HG03342 (cell line): ENCODE data around the gene RAET1G.
"Not testable (repeated sequence)": the region's sequence is repeated elsewhere in the genome, so short reads cannot be mapped to it uniquely, and the experiment has no call there.

ENCODE experiments used
- ATAC-seq: cut with Tn5 transposase; IDR thresholded peaks from one replicate; pipeline ENCODE4 v1.9.1; 2021; ENCODE audit warnings: mild to moderate bottlenecking, moderate library complexity; ENCODE audit not compliant: unreplicated experiment

Gene RAET1G

DNA sequence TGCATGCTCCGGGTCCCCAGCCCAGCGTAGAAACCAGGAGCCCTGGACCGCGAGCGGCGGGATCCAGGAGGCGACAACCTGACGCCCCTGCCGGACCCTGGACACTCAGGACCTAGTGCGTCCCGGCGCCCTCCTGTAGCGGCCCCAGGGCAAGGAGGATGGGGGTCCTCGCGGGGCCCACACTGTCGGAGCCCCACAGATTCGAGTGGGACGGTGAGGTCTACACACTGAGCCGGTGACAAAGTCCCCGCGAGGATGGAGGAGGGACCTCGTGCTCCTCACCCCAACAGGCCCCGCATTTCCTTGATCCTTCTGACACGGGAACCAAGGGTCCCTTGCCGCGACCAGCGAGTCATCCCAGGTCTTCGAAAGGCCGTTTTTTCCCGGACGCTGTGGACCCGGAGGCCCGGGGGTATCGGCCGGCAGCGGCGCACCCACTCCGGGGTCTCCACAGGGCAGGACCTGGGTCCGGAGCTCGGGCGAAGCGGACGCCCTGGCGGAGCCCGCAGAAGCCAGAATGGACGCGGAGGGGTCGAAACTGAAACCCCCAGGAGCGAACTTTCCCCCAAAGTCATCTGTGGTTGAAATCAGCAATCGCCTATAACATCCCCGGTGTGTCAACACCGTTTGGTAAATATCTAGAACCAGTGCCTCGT lies 31.5 kb upstream of the RAET1G start:
- ATAC-seq: not testable (repeated sequence)

DNA sequence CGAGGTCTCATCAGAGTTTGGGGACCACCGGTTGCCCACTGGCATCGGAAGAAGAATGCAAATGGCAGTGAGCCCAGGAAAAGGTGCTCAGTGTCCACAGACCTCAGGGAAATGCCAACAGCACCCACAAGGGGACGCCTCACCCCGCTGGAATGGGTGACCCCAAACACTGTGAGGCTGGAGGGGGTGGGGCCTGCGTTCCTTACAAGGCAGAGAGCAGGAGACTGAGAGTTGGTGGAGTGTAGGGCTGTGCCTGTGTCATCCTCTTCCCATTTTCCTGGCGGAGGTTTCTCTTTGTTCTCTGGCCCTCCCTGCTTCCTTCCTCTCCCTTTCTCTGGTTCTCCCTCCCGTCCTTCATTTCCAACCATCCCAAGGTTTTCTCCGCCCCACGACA lies 31.0 kb upstream of the RAET1G start:
- ATAC-seq: not testable (repeated sequence)

DNA sequence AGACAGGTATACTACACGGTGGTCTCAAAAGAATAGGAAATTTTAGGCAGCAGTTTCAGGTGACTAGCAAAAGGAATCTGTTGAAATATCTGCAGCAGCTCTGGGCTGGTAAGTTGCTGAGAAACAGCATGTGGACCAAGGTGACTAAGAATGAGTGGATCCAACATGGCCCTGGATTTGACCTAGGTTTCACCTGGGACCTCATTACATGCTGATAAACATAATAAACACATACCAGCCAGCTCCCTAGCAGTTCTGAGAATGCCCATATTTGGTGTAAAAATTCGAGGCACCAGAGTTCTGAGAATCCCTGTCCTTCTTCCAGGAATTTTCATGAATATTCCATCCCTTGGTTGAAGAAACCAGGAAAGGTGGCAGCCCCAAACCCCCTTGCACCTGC lies 30.5 kb upstream of the RAET1G start:
- ATAC-seq: not testable (repeated sequence)

DNA sequence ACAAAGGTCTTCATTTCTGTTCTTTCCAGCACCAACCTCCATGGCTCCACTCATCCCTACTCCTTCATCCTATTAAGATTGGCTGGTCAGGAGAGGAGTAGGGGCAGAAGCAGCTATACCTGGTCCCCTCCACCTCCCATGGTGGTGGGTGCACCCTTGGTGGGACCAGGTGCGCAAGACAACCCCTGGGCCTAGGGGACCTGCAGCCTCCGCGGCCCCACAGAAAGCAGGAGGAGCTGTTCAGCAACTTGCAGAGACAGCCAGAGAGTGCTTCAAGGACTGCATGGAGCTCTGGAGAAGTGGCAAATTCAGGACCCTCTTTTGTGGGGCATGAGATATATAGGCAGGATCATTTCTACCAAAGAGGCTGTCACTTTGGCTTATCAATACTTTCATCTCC lies 28.7 kb upstream of the RAET1G start:
- ATAC-seq: no peak

DNA sequence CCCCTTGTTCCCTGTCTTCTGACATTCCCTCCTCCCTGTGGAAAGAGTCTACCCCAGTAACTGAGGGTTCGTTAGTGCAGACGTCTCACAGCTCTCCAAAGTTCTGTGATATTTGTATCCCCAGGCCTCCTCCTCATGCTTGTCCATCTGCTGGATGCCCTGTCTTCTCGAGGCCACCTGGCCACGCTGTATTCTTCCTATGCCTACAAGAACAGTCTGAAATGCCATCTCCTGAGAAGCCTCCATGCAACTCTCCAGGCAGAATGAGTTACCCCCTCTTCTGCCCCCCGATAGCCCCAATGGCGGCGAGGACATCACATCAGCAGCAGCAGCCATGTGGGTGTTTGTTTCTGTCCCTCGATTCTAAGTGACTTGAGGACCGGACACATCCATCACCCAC lies 28.2 kb upstream of the RAET1G start:
- no peak for ATAC-seq

DNA sequence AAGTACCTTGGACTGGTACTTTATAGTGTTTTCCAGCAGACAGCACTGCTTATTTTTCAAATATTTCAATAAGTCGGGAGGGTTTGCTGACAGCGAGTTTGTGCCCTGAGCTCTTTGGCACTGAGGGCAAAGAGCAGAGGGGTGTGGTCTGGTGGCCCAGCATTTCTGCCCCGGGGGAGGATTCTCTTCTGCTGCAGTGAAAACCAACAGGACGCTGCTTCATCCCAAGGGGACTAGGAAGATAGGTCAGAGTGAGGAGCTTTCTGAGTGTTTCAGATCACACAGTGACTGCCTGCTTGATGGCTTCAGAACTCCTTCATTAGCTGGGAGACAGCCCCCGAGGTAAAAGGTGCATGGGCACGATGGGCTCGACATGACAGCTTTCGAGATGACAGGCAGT lies 27.5 kb upstream of the RAET1G start:
- ATAC-seq: no peak

DNA sequence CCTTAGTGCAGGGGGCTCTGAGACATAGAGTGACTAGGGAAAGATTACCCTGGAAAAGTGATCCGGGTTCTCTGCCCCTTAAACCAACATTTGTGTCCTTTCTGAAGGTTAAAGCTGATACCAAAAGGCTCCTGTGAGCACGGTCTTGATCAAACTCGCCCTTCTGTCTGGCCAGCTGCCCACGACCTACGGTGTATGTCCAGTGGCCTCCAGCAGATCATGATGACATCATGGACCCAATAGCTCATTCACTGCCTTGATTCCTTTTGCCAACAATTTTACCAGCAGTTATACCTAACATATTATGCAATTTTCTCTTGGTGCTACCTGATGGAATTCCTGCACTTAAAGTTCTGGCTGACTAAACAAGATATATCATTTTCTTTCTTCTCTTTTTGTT lies 25.7 kb upstream of the RAET1G start:
- no peak for ATAC-seq

DNA sequence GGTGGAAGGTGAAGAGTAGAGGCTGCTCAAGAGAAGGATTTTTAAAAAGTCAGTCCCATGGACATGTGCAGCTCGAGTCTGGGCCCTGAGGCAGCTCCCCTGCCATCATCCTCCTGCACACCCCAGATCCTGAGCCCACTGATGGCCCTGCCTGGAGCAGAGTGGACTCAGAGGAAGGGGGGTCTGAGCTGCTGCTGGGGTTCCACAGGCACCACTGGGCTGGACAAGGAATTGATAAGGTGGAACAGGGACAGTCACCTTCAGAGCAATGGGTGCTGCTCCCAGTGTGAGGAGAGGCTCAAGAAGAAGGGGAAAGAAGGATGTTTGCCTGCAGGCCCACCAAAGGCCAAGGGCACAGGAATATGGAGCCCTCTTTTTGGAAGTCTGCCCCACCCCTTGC lies 25.1 kb upstream of the RAET1G start:
- no peak for ATAC-seq

DNA sequence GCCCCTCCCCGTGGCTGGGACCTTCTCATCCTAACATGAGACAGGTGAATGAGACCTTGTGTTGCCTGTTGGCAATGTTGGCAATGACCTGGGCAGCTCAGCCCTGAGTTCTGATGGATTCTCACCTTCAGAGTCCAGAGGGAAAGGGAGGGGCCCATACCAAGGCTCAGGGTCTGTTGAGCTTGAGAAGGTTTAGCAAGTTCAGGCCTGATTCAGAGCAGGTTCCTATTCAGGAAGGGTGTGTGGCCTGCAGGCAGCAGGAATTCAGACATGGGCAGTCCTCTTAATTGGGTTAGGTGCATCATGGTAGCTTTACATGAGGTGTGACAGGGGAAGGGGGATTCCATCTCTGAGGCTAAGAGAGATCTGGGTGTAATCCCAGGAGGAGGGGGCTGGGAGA lies 24.6 kb upstream of the RAET1G start:
- ATAC-seq: not testable (repeated sequence)

DNA sequence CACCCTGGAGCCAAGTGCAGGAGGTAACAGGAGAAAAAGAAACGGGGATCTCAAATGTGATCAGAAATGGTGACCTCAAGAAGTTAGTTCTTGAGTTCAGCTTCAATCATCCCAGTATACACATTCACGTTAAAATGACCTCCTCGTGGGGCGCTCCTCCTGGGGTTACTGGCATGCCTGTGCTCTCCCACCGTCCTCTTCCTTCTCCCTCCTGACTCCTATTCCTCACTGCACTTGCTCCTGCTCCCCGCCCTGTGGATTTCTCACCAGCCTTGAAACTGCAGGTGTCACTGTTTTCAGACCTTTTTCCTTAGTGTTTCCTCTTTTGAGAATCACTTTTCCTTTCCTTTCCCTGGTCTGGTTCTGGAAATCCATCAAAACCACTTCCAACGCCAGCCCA lies 23.7 kb upstream of the RAET1G start:
- not testable (repeated sequence) for ATAC-seq

DNA sequence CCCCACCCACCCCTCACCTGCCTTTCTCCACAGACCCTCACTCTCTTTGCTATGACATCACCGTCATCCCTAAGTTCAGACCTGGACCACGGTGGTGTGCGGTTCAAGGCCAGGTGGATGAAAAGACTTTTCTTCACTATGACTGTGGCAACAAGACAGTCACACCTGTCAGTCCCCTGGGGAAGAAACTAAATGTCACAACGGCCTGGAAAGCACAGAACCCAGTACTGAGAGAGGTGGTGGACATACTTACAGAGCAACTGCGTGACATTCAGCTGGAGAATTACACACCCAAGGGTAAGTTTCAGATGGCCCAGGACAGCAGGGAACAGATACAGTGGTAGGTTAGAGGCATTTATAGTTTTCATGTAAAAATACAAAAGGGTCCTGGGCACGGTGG lies 22.4 kb upstream of the RAET1G start:
- not testable (repeated sequence) for ATAC-seq

DNA sequence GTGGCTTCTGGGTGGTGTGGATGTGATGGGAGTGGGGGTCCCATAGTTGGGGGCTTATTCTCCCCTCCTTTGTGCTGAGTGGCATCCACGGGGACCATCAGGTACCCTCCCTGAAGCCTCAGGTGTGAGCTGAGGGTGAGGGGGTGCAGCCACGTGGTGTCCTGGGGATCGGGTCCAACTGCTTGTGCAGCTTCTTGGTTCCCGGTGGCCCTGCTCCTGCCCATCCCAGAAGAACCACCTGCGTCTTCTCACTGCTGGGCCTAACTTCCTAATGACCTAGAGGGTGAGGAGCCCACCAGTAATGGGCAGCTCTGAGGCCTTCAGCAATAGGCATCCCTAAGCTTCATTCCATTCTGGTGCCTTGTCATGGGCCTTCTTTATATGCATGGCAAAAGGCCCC lies 20.4 kb upstream of the RAET1G start:
- ATAC-seq: not testable (repeated sequence)

DNA sequence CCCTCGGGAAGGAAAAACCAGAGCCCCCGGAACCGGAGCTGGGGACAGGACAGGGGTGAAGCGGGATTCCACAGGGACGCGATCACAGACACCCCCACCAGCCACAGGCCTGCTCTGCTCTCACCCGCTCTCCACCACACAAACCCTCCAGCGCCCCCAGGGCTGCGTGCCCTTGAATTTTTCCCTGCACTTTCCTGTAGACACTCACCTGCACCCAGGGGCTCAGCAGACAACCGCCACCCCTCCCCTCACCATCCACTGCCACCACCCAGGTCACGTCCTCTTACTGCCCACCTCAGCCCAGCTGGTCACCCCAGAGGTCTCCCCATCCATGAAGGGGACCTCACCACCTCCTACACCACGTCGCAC lies 19.5 kb upstream of the RAET1G start:
- no peak for ATAC-seq

DNA sequence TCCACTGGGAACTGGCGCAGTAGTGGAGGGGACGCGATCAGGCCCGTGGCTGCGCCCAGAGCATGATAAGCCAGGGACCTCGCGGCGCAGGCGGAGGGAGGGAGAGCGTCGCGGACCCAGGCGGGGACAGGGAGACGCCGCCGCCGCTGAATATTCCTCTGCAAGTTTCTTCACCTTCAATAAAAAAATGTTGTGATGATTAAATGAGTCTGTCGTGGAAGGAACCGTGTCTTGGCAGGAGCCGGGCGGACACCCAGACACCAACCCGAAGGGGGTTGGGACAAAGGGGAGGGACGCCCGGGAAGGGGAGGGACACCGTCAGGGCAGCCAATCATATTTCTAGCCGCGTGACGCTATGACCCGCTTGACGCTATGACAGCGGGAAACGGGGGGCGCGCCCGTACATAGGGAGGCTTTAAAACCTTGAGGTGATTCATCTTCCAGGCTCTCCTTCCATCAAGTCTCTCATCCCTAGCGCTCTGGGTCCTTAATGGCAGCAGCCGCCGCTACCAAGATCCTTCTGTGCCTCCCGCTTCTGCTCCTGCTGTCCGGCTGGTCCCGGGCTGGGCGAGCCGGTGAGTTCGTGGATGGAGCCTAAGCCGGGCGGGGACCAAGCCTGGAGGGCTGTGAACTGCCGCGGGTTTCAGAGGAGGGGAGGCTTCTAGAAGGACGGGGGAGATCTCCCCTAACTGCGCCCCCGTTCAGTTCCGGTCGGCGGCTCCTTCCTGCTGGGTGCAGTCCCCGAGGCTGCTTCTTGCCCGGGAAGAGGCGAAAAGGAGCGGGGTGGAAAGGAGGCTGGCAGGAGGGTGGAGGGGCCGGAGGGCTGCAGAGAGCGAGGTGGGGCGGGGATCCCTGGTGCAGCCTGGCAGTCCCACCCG lies 18.9 kb upstream of the RAET1G start, which contains the start of gene ULBP2:
Gene ULBP2 (plus strand): TSS at position 432 of the 878 bp plus-strand sequence. CDS start 59 bp downstream, at position 491.
- ATAC-seq: peak; percentile 31

DNA sequence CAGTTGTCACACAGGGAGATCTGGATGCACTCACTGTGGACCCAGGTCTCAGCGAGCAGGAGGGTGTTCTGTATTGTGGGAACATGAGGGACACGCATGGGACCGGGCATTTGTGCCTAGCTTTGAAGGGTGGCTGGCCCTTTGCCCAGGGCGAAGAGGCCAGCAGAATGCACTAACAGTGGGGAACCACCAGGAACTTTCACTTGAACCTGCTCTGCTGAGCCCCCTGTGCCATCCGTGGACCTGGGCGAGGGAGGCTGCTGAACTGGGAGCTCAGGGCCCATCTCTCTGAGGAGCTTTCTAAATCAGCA lies 17.7 kb upstream of the RAET1G start:
- ATAC-seq: no peak

DNA sequence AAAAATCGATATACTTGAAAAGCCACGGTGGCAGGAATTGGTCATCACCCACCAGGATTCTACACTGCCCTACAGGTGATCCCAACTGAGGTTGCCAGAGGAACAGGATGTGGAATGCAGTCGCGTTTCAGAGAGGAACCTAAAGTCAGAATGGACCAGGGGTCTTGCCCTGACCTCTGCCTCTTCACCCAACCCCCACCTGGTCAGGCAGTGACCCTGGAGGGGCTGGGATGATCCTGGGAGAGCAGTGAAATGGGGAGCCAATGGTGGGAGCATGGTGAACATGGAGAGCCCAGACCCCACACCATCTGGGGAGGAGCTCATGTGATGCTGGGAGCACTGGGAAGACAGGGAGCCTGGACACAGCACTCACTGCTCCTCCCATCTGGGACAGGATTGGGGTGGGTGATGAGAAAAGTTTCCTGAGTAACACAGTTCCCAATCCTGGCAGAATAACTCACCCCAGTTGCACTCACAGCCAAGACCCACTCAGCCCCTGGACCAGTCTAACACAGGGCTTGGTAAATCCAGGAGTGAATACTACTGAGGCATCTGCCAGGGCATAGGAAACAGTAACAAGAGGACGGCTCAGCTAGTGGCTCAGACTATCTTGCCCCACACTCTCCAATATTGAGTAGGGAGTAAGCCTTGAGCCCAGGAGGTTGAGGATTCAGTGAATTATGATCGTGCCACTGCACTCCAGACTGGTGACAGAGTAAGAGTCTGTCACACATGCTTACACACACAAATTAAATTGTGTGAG lies 17.2 kb upstream of the RAET1G start:
- no peak for ATAC-seq

DNA sequence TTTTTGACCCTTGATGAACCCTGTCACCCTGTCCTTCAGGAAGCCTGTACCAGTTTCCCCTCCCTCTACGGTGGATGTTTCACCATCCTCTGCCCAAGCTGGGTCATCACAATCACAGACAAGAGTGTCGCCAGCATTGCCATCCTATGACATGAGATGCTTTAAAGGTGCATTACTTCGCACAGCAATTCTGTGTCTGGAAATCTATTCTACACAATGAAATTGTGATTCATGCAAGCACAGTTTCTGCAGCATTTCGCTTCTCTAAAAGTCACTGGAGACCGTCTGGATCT lies 16.4 kb upstream of the RAET1G start:
- ATAC-seq: no peak

DNA sequence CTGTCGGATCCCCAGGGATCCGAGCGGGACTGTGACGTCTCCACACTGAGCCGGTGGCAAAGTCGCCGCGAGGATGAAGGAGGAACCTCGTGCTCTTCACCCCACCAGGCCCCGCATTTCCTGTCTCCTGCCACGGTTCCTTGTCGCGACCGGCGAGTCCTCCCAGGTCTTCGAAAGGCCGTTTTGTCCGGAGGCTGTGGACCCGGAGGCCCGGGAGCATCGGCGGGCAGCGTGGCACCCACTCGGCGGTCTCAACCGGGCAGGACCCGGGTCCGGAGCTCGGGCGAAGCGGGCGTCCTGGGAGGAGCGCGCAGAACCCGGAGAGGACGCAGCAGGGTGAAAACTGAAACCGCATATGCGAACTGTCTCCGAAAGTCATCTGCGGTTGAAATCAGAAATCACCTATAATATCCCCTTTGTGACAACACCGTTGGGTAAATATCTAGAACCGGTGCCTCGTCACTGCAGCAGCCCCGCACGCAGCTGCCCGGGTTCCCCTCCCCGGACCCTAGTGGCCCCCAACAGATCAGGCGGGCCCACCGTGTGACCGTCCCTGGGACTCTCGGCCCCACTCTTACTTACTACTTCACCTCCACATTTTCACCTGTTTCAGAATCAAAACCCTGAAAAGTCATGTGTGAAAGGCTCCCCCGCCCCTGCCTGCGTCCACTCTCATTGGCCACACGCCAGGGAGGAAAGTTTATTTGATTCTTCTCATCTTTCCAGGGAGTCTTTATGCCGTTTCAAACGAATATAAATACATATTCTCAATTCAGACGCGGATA lies 15.8 kb upstream of the RAET1G start:
- peak; percentile 79 for ATAC-seq

DNA sequence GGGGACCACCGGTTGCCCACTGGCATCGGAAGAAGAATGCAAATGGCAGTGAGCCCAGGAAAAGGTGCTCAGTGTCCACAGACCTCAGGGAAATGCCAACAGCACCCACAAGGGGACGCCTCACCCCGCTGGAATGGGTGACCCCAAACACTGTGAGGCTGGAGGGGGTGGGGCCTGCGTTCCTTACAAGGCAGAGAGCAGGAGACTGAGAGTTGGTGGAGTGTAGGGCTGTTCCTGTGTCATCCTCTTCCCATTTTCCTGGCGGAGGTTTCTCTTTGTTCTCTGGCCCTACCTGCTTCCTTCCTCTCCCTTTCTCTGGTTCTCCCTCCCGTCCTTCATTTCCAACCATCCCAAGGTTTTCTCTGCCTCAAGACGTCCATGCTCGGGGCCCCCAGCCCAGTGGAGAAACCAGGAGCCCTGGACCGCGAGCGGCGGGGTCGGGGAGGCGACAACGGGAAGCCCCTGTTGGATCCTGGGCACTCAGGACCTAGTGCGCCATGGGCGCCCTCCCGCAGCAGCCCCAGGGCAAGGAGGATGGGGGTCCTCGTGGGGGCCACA lies 15.2 kb upstream of the RAET1G start:
- not testable (repeated sequence) for ATAC-seq

DNA sequence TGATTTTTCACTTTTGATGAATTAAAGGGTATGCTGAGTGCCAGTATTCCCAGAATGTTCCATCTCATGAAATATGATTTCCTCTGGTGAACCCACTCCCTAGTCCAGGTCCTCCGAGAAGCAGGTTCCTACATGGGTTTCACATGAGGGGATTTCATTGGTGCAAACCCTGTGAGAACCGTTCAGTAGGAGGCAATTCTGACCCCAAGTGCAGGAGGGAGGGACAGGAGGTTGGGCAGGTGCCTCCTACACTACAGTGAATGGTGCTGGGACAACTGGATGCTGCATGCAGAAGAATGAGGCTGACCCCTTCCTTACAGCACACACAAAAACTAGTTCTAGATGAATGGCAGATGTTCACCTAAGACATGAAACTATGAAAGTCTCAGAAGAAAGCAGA lies 13.8 kb upstream of the RAET1G start:
- no peak for ATAC-seq

DNA sequence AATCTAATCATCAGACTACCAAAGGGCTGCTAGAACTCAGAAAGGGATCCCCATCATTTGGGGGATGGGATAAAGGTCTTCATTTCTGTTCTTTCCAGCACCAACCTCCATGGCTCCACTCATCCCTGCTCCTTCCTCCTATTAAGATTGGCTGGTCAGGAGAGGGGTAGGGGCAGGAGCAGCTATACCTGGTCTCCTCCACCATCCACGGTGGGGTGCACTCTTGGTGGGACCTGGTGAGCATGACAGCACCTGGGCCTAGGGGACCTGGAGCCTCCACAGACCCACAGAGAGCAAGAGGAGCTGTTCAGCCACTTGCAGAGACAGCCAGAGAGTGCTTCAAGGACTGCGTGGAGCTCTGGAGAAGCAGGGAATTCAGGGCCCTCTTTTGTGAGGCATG lies 12.7 kb upstream of the RAET1G start:
- no peak for ATAC-seq
